Measurements from ENCODE around the gene HMGXB4. TPM values are rescaled to one million over a fixed set of nuclear protein-coding genes. Genes with fewer than 3 reads are reported as not detected.

The HMGXB4 gene
- total and polyA plus RNA-seq, 2 of the 8 experiments (the other 6 are each of a cell fraction or from before 2014, with no cell fraction given) = 20.9 to 41.3 TPM

DNA sequence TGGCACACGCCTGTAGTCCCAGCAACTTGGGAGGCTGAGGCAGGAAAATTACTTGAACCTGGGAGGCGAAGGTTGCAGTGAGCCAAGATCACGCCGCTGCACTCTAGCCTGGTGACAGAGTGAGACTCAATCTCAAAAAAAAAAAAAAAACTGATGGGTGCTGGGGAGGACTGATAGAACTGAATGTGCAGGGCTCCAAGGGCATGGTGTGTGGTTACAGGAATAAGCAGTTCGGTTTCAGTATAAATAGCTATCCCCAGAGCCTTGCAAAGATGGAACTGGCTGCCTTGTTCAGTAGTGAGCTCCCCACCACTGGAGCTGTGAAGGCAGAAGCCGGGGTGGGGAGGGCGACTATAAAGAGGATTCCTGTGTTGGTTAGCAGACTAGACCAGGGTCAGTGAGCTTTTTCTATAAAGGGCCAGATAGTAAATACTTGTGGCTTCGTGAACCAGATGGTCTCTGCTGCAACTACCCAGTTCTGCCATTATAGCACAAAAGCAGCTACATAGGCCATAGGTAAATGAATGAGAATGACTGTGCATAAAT lies 48.3 kb downstream of the HMGXB4 start:
- Histone ChIP-seq H2BK15ac (ENCODE audit: low read length) (no peak overlapping the region), H3K9me3 (ENCODE audit: insufficient read depth in 2 of 2, low read depth in 1 of 2, low read length in 1 of 2) (no peaks in the 10 kb centered on the region), H3K18ac (ENCODE audit: extremely low read depth, low read length) (no peak overlapping the region), H2AK5ac (ENCODE audit: low read depth, low read length) (no peak overlapping the region), H3K36me3 (ENCODE audit: control insufficient read depth in 2 of 4, insufficient read depth in 4 of 4, low read length in 3 of 4) (no peaks in the 10 kb centered on the region), H2BK120ac (replicated peaks; ENCODE audit: low read depth, low read length) (no peak overlapping the region), H4K20me1 (replicated peaks in 1 of 2; ENCODE audit: control insufficient read depth in 1 of 2, insufficient read depth in 2 of 2, low read length in 2 of 2) (peaks cover 0 to 2% of the 10 kb centered on the region in 2 experiments), H2AFZ (ENCODE audit: low read length) (no peak overlapping the region), H3K14ac (ENCODE audit: insufficient read length) (no peak overlapping the region), H3K4me3 (ENCODE audit: extremely low read depth in 1 of 4, insufficient read depth in 2 of 4, low read depth in 3 of 4, low read length in 4 of 4) (no peak overlapping the region), H3K4ac (replicated peaks; ENCODE audit: insufficient read length, low read depth, low read length) (no peak overlapping the region), H3K27me3 (replicated peaks in 1 of 4; ENCODE audit: control insufficient read depth in 3 of 4, extremely low read depth in 1 of 4, insufficient read depth in 3 of 4, low read length in 3 of 4) (no peaks in the 10 kb centered on the region), H2BK12ac (ENCODE audit: low read depth, low read length) (no peak overlapping the region), H2BK5ac (ENCODE audit: low read depth, low read length) (no peak overlapping the region), H3K9ac (replicated peaks in 1 of 4; ENCODE audit: extremely low read depth in 1 of 4, low read depth in 3 of 4, low read length in 3 of 4) (no peak overlapping the region), H2BK20ac (ENCODE audit: low read length) (no peak overlapping the region), H3K23me2 (ENCODE audit: low read depth, low read length) (no peaks in the 10 kb centered on the region; the same call in 1 of the 2 replicates), H4K91ac (replicated peaks; ENCODE audit: insufficient read length, low read length) (no peak overlapping the region), H4K8ac (ENCODE audit: extremely low read depth, insufficient read depth, low read length) (no peak overlapping the region), H3K56ac (replicated peaks; ENCODE audit: insufficient read length, low read depth, low read length) (no peak overlapping the region), H4K5ac (ENCODE audit: insufficient read length, low read depth, low read length) (no peak overlapping the region), H3K79me1 (ENCODE audit: low read depth, low read length) (no peaks in the 10 kb centered on the region), H3K4me1 (replicated peaks in 1 of 4; ENCODE audit: control insufficient read depth in 3 of 4, insufficient read depth in 4 of 4, low read length in 3 of 4) (peaks cover 0 to under 1% (median under 1%) of the 10 kb centered on the region in 4 experiments; a peak in 3 of 7 replicates), H3K27ac (ENCODE audit: low read depth, low read length) (no peak overlapping the region), H3K79me2 (ENCODE audit: control insufficient read depth in 1 of 2, insufficient read depth in 2 of 2, low read length in 2 of 2) (no peaks in the 10 kb centered on the region), H3K23ac (ENCODE audit: insufficient read length) (no peak overlapping the region), H3K4me2 (ENCODE audit: insufficient read depth in 1 of 2, low read depth in 2 of 2, low read length in 2 of 2) (no peak overlapping the region)
- ChIA-PET CTCF (ENCODE audit: partially characterized antibody) (interaction anchor here (1.0 to 1.3 kb wide), 2 partner anchors 8 to 28 kb away, joined by 4 read pairs; no protein-coding TSS in a partner anchor), POLR2A (ENCODE audit: partially characterized antibody) (interaction anchor here (0.7 to 1.9 kb wide), 2 partner anchors 11 kb away, joined by 3 to 4 read pairs; no protein-coding TSS in a partner anchor)
- FAIRE-seq (no peak), DNase-seq (ENCODE audit: low read depth in 1 of 2, low spot score in 2 of 2) (no peak)
- 92% methylated on average over 5 of the region's 8 CpGs; no CpG with 5 or more reads in 1 of the 2 experiments for WGBS, 2 experiments (ENCODE audit: extremely low coverage in 1 of 2, insufficient coverage in 1 of 2, insufficient read length in 1 of 2, insufficient replicate concordance in 2 of 2, low coverage in 1 of 2, low lambda C conversion rate in 2 of 2, missing lambda C conversion rate in 1 of 2)
- TF ChIP-seq SAP30 (IDR thresholded peaks at IDR 0.05; ENCODE audit: insufficient read depth, insufficient replicate concordance, low read length) = no peak

Measured in H1 (cell line).